NCI-H524 treated with DMSO at 0.1 percent for 48 hours (cell line): Measurements from ENCODE around the gene ADGRF3.
"Not testable (repeated sequence)": the region's sequence is repeated elsewhere in the genome, so short reads cannot be mapped to it uniquely, and the experiment has no call there.

Experiments used
- DNase-seq: peaks from one replicate; lab custom pipeline; 2025; lab: John Stamatoyannopoulos, UW

The ADGRF3 gene, protein sequence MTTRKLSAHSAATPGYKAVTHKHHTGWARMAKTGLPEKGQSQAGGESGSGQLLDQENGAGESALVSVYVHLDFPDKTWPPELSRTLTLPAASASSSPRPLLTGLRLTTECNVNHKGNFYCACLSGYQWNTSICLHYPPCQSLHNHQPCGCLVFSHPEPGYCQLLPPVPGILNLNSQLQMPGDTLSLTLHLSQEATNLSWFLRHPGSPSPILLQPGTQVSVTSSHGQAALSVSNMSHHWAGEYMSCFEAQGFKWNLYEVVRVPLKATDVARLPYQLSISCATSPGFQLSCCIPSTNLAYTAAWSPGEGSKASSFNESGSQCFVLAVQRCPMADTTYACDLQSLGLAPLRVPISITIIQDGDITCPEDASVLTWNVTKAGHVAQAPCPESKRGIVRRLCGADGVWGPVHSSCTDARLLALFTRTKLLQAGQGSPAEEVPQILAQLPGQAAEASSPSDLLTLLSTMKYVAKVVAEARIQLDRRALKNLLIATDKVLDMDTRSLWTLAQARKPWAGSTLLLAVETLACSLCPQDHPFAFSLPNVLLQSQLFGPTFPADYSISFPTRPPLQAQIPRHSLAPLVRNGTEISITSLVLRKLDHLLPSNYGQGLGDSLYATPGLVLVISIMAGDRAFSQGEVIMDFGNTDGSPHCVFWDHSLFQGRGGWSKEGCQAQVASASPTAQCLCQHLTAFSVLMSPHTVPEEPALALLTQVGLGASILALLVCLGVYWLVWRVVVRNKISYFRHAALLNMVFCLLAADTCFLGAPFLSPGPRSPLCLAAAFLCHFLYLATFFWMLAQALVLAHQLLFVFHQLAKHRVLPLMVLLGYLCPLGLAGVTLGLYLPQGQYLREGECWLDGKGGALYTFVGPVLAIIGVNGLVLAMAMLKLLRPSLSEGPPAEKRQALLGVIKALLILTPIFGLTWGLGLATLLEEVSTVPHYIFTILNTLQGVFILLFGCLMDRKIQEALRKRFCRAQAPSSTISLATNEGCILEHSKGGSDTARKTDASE

DNA sequence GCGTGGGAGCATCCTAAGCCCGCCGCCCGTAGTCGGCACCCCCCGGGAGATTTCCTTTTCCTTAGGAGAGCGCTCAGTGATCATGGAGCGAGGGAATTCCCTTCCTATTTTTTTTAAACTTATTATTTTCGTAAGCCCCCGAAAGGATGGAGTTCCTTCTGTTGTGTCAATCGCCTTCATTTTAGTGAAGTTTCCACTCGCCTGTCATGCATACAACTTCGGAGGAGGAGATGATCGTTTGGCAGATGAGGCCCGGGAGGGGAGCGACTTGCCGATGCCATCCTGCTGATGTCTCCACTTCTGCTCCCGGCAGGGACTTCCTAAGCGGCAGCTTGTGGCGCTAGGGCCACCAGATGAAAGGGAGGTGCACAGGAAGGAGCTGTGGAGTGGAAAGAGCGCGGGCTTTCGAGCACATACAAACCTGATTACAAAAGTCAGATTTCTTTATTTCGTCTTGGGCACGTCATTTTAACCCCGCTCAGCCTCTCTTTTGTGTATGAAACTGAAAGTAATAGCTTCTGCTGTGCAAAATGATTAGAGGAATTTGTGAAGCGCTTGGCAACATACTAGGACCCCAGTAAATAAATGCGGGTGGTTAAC lies at the start of gene ADGRF3:
Gene ADGRF3 (minus strand): TSS at position 336 of the 600 bp plus-strand sequence. CDS start 555 bp downstream, outside the sequence.
- DNase-seq = peak; percentile 52

DNA sequence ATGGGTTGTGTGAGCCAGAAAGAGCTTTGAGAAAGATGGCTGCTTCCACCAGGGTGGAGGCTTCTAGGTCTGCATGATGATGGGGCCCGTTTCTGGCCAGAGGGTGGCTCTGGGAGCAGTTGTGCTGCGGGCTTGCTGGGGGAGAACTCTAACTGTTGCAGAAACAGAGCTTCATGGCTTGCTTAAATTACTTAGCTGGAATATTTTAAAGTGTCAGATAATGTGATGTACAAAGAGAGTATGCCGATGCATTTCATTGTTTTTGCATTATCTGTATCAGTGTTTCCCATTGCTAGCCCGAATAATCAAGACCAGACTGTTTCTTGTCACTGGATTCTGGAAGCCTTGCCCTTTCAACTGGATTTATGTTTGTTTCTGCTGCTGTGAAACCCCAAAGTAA lies 48.8 kb upstream of the ADGRF3 start:
- no peak for DNase-seq

- no peak for DNase-seq
Observed at GRCh38 chr2:26394694-26395093, 48.1 kb upstream of the ADGRF3 start.

DNA sequence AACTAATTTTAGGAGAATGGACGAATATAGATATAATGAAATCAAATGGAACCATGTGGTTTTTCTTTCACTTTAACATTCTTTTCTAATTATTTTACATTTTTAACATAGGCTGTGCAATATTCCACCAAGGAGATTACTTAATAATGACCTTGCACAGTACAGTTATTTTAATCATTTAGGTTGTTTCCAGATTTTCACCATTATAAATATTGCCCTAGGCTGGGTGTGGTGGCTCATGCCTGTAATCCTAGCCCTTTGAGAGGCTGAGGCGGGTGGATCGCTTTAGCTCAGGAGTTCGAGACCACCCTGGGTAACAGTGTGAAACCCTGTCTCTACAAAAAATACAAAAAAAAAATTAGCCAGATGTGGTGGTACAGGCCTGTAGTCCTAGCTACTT lies 40.6 kb upstream of the ADGRF3 start:
- no peak for DNase-seq

GRCh38 chr2:26384597-26384996 lies 38.0 kb upstream of the ADGRF3 start:
- no peak for DNase-seq

DNA sequence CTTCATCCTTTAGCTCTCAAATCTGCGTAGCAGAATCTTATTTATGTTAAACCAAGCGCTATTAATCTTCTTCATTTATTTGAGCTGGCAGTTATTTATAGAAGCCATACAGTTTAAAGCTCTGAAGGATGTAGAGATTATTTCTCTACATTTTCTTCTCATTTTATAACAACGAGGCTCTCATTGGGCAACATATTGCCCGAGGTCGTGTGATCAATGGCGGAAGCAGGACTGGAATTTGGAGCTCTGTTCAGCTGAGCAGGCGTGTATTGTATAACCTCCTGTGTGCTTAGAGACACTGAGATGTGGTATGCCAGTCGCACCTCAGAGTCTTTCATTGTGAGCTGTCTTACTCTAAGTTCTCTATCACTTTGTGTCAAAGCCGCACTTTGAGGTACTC lies 37.6 kb upstream of the ADGRF3 start:
- no peak for DNase-seq

DNA sequence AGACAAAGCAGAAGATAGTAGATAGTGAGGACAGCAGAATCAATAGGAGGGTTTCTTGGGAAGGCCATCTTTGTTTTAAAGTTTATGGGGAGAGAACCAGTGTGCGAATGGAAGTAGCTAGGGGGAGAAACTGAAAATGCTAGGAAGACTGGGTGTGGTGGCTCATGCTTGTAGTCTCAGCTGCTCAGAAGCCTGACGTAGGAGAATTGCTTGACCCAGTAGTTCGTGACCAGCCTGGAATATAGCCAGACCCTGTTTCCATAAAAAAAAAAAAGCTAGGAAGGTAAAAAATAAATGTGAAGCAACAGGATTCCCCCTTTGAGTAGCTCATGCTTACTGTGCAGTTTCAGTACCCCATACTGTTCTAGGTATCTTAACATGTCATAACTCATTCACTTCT lies 36.0 kb upstream of the ADGRF3 start:
- DNase-seq = no peak

DNA sequence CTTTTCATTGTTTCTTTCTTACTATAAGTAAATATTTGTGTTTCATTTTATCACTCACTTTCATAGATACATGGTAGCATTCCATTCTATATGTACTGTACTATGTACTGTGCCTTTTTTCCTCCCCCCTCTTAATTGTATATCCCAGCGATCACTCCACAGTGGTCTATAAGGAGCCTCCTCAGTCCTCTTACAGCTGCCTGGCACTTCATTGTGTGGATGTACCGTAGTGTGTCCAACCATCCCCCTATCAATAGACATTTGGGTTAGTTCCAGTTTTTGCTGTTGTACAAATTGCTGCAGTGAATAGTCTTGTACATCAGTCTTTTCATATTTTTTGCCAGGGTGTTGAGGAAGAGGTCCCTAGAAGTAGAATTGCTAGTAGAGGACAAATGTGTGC lies 33.7 kb upstream of the ADGRF3 start:
- no peak for DNase-seq

GRCh38 chr2:26376799-26377198 lies 30.2 kb upstream of the ADGRF3 start:
- DNase-seq = no peak

DNA sequence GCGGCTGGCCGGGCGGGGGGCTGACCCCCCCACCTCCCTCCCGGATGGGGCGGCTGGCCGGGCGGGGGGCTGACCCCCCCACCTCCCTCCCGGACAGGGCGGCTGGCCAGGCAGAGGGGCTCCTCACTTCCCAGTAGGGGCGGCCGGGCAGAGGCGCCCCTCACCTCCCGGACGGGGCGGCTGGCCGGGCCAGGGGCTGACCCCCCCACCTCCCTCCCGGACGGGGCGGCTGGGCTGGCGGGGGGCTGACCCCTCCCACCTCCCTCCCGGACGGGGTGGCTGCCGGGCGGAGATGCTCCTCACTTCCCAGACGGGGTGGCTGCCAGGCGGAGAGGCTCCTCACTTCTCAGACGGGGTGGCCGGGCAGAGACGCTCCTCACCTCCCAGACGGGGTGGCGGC lies 24.3 kb upstream of the ADGRF3 start:
- DNase-seq = not testable (repeated sequence)

DNA sequence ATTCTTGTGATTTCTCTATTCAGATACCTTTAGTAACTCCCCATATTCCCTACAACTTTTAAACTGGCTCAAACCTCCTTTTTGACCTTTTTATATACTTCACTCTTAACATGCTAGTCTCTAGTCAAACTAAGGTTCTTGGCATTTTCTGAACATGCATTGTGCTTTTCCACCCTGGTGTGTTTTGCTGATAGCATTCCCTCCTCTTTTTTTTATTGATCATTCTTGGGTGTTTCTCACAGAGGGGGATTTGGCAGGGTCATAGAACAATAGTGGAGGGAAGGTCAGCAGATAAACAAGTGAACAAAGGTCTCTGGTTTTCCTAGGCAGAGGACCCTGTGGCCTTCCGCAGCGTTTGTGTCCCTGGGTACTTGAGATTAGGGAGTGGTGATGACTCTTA lies 23.1 kb upstream of the ADGRF3 start:
- DNase-seq = not testable (repeated sequence)

- no peak for DNase-seq
Observed at GRCh38 chr2:26366957-26367356, 20.4 kb upstream of the ADGRF3 start.

GRCh38 chr2:26364669-26365068 lies 18.1 kb upstream of the ADGRF3 start:
- no peak for DNase-seq

GRCh38 chr2:26363958-26364357 lies 17.4 kb upstream of the ADGRF3 start:
- no peak for DNase-seq

- DNase-seq = no peak
Observed at GRCh38 chr2:26363323-26363722, 16.7 kb upstream of the ADGRF3 start.

DNA sequence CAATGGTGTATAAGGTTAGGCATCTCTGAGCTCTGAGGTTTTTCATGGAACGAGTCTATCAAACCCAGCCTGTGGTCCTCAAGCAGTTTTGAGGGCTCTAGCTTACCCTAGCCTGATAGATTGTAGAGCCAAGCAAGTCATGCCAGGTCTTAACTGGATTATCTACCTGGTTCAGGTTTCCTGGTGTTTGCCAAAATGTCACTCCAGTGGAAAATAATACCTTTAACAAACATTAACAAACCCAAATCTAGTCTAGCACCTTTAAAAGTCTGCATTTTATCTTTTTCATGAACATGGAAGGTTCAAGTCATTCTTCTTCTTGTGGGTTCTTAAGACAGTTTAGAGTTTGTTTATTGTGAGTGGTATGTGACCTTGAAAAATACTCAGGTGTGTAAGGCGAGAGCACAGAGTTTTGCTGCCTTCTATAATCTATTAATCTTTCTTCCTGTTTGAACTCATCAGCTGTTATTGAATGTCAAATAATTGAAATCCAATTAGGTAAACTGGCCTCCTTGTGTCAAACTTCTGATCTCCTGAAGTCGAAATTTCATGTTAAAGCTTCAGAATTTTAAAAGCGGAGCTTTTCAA lies 13.4 kb upstream of the ADGRF3 start:
- DNase-seq = no peak

DNA sequence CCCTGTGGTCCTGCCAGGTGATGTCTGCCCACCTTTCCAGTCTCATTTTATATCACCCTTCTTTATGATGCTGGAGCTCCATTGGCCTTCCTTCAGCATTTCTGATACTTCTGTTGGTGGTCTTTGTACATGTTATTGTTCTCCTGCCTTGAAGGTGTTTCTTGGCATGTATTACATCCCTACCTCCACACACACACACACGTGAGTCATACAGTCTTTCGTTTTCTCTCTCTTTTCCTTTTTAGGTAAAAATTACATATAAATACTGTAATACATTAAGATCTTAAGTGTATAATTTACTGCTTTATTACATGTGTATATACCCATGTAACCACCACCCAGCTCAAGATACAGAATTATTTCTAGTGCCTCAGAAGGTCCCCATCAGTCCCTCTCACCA lies 10.2 kb upstream of the ADGRF3 start:
- DNase-seq = no peak

GRCh38 chr2:26356111-26356510 lies 9.5 kb upstream of the ADGRF3 start:
- DNase-seq = no peak

DNA sequence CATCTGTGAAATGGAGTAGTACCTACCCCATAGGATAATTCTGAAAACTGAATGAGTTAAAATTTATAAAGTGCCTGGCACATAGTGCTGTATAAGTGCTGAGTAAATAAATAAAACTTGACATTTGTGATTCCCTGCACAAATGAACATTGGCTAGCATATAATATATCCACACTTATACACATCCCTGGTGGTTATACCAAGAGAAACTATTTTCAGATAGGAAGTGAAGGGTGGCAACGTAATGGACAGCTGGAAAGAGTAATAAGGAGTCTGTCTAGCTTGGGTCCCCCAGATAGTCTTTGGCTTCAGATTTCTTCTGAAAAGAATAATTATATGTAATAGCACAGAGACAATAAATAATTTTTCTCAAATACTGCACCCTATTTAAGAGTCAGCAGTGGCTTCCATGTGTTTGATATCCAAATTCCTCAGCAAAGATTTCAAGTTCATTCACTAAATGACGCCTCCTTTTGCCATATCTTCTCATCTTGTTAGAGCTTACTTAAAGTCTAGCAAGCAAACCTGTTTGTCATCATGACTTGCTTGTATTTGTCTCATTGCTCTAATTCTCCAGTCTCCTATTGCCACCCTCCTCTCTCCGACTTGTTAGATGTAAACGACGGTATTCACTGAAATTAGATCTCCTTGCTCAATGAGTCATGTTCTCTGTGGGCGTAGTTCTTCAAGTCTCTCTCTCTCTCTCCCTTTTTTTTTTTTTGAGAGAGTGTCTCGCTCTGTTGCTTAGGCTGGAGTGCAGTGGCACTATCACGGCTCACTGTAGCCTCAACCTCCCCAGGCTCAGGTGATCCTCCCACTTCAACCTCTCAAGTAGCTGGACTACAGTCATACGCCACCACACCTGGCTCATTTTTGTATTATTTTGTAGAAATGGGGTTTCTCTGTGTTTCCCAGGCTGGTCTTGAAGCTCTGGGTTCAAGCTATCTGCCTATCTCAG lies 8.7 kb upstream of the ADGRF3 start:
- DNase-seq = no peak

- not testable (repeated sequence) for DNase-seq
Observed at GRCh38 chr2:26354469-26354868, 7.9 kb upstream of the ADGRF3 start.

- no peak for DNase-seq
Observed at GRCh38 chr2:26352892-26353291, 6.3 kb upstream of the ADGRF3 start.
